Vagina (tissue), 2 donors: ENCODE data around the gene FSTL1.

Experiments used
- POLR2AphosphoS5 ChIP-seq, 2 donors: sonication (generic); formaldehyde crosslinking; IDR thresholded peaks; one replicate each; pipeline ENCODE4 v1.9.0; 2017; ENCODE audit warnings: antibody characterized with exemption in 2 of 2, mild to moderate bottlenecking in 2 of 2, low read depth in 1 of 2; ENCODE audit not compliant: insufficient read depth in 1 of 2
- TF ChIP-seq, protein P1 (sequence below), 3 experiments: fragments of 450-650 bp in 2 of 3; fragments of 200-600 bp in 1 of 3; sonication (generic) in 1 of 3; IDR thresholded peaks; one replicate each; pipeline ENCODE4 v1.5.1; 2017 to 2019; ENCODE audit warnings: antibody characterized with exemption in 3 of 3, mild to moderate bottlenecking in 2 of 3, moderate library complexity in 2 of 3

GRCh38 chr3:120423432-120423831 lies 27.4 kb downstream of the FSTL1 start:
- TF ChIP-seq POLR2AphosphoS5 (IDR thresholded peaks at IDR 0.05; ENCODE audit: insufficient read depth in 1 of 2, low read depth in 1 of 2) = no peak
- TF ChIP-seq, protein P1, sequence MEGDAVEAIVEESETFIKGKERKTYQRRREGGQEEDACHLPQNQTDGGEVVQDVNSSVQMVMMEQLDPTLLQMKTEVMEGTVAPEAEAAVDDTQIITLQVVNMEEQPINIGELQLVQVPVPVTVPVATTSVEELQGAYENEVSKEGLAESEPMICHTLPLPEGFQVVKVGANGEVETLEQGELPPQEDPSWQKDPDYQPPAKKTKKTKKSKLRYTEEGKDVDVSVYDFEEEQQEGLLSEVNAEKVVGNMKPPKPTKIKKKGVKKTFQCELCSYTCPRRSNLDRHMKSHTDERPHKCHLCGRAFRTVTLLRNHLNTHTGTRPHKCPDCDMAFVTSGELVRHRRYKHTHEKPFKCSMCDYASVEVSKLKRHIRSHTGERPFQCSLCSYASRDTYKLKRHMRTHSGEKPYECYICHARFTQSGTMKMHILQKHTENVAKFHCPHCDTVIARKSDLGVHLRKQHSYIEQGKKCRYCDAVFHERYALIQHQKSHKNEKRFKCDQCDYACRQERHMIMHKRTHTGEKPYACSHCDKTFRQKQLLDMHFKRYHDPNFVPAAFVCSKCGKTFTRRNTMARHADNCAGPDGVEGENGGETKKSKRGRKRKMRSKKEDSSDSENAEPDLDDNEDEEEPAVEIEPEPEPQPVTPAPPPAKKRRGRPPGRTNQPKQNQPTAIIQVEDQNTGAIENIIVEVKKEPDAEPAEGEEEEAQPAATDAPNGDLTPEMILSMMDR (IDR thresholded peaks at IDR 0.05) = no peak
